NCI-H2171 treated with DMSO at 0.1 percent for 48 hours (cell line): ENCODE results near the gene ZNF789.
"Not testable (repeated sequence)": the region's sequence is repeated elsewhere in the genome, so short reads cannot be mapped to it uniquely, and the experiment has no call there.

Experiments used
- DNase-seq: peaks from one replicate; lab custom pipeline; 2025; lab: John Stamatoyannopoulos, UW

Gene ZNF789

GRCh38 chr7:99457650-99458493 lies 14.8 kb upstream of the ZNF789 start:
- no peak for DNase-seq

- no peak for DNase-seq
Observed at GRCh38 chr7:99459087-99459486, 13.6 kb upstream of the ZNF789 start.

GRCh38 chr7:99460651-99461050 lies 12.0 kb upstream of the ZNF789 start:
- DNase-seq: no peak

GRCh38 chr7:99461221-99461620 lies 11.5 kb upstream of the ZNF789 start:
- no peak for DNase-seq

GRCh38 chr7:99465421-99465768 lies 7.3 kb upstream of the ZNF789 start:
- DNase-seq: no peak

- no peak for DNase-seq
Observed at GRCh38 chr7:99468336-99468918, 4.3 kb upstream of the ZNF789 start.

GRCh38 chr7:99469381-99470065 lies 3.2 kb upstream of the ZNF789 start:
- DNase-seq: no peak

- DNase-seq: peak; percentile 56
Observed at GRCh38 chr7:99473315-99473596, 566 bp downstream of the ZNF789 start.

GRCh38 chr7:99476107-99476506 lies 3.4 kb downstream of the ZNF789 start:
- no peak for DNase-seq

GRCh38 chr7:99478464-99479440 lies 6.1 kb downstream of the ZNF789 start:
- no peak for DNase-seq

- DNase-seq: no peak
Observed at GRCh38 chr7:99485094-99485493, 12.4 kb downstream of the ZNF789 start.

GRCh38 chr7:99489235-99489634 lies 16.5 kb downstream of the ZNF789 start:
- no peak for DNase-seq

GRCh38 chr7:99490878-99491277 lies 18.2 kb downstream of the ZNF789 start:
- no peak for DNase-seq

GRCh38 chr7:99493823-99494222 lies 21.1 kb downstream of the ZNF789 start:
- DNase-seq: no peak

GRCh38 chr7:99497766-99498545 lies 25.3 kb downstream of the ZNF789 start:
- DNase-seq: no peak

GRCh38 chr7:99498546-99498944 lies 25.9 kb downstream of the ZNF789 start:
- DNase-seq: no peak

GRCh38 chr7:99499371-99499720 lies 26.7 kb downstream of the ZNF789 start:
- DNase-seq: no peak

- peak; percentile 85 for DNase-seq
Observed at GRCh38 chr7:99499721-99500636, 27.3 kb downstream of the ZNF789 start, which contains the start of gene ZNF394. TSS of gene ZNF394 (minus strand) at chr7:99500281. CDS start at chr7:99500093, 188 bp downstream.

- no peak for DNase-seq
Observed at GRCh38 chr7:99500637-99501009, 27.9 kb downstream of the ZNF789 start.

GRCh38 chr7:99501236-99501635 lies 28.5 kb downstream of the ZNF789 start:
- not testable (repeated sequence) for DNase-seq

GRCh38 chr7:99504281-99504602 lies 31.6 kb downstream of the ZNF789 start:
- DNase-seq: no peak
